H1 (cell line): Measurements from ENCODE around the gene CAST. TPM values are rescaled to one million over a fixed set of nuclear protein-coding genes. Genes with fewer than 3 reads are reported as not detected.

ENCODE experiments used
- CTCF ChIA-PET: fragments of 300-600 bp; sonication (Branson Sonifier 250); formaldehyde crosslinking; loops from one replicate; lab custom pipeline; 2021; ENCODE audit not compliant: partially characterized antibody; lab: Charles Lee
- POLR2A ChIA-PET: fragments of 300-600 bp; sonication (Branson Sonifier 250); formaldehyde crosslinking; loops from one replicate; lab custom pipeline; 2021; ENCODE audit warnings: inconsistent platforms; ENCODE audit not compliant: partially characterized antibody; lab: Charles Lee
- DNase-seq, 2 experiments: peaks; one replicate each; pipeline versions ENCODE4 v3.0.0 to v3.0.0-alpha.2; 2010 to 2022; ENCODE audit warnings: low spot score in 2 of 2, low read depth in 1 of 2, mixed read lengths in 1 of 2
- FAIRE-seq: peaks from 2 replicates; lab custom pipeline; 2011; peaks lifted over from hg19 to GRCh38; lab: Jason Lieb, UNC
- H2AFZ ChIP-seq: 2 replicates; pipeline ENCODE4 v1.8.1; 2012; ENCODE audit warnings: low read length, inconsistent platforms
- H2AK5ac ChIP-seq: 2 replicates; pipeline ENCODE4 v1.6.1; 2013; ENCODE audit warnings: low read depth, low read length
- H2BK120ac ChIP-seq: replicated peaks from 2 replicates; pipeline ENCODE3; 2013; ENCODE audit warnings: low read depth, low read length, inconsistent platforms
- H2BK12ac ChIP-seq: 2 replicates; pipeline ENCODE4 v1.6.1; 2013; ENCODE audit warnings: low read depth, low read length
- H2BK15ac ChIP-seq: 2 replicates; pipeline ENCODE4 v1.6.1; 2013; ENCODE audit warnings: low read length
- H2BK20ac ChIP-seq: 2 replicates; pipeline ENCODE4 v1.6.1; 2013; ENCODE audit warnings: low read length
- H2BK5ac ChIP-seq: 2 replicates; pipeline ENCODE4 v1.6.1; 2013; ENCODE audit warnings: low read depth, low read length
- H3K14ac ChIP-seq: 2 replicates; pipeline ENCODE4 v1.6.1; 2013; ENCODE audit warnings: inconsistent platforms; ENCODE audit not compliant: insufficient read length
- H3K18ac ChIP-seq: 2 replicates; pipeline ENCODE4 v1.6.1; 2013; ENCODE audit warnings: low read length; ENCODE audit errors: extremely low read depth
- H3K23ac ChIP-seq: 2 replicates; pipeline ENCODE4 v1.6.1; 2013; ENCODE audit warnings: inconsistent platforms; ENCODE audit not compliant: insufficient read length
- H3K23me2 ChIP-seq: 2 replicates; pipeline ENCODE4 v1.6.1; 2013; ENCODE audit warnings: low read depth, low read length
- H3K27ac ChIP-seq: 2 replicates; pipeline ENCODE4 v1.6.1; 2011; ENCODE audit warnings: low read depth, low read length, inconsistent platforms
- H3K27me3 ChIP-seq, 4 experiments: replicated peaks in 1 of 4; 1 replicate in 1 of 4; 2 replicates in 3 of 4; pipeline versions ENCODE4 v1.6.1 to v1.8.1; 2011 to 2013; ENCODE audit warnings: low read length in 3 of 4, mild to moderate bottlenecking in 3 of 4, inconsistent platforms in 2 of 4, mixed read lengths in 2 of 4, moderate library complexity in 1 of 4; ENCODE audit not compliant: control insufficient read depth in 3 of 4, insufficient read depth in 3 of 4; ENCODE audit errors: extremely low read depth in 1 of 4
- H3K36me3 ChIP-seq, 4 experiments: 2 replicates each; pipeline versions ENCODE4 v1.6.1 to v1.8.1; 2011 to 2013; ENCODE audit warnings: mild to moderate bottlenecking in 4 of 4, low read length in 3 of 4, moderate library complexity in 2 of 4, control low read depth in 1 of 4, inconsistent platforms in 1 of 4; ENCODE audit not compliant: insufficient read depth in 4 of 4, control insufficient read depth in 2 of 4
- H3K4ac ChIP-seq: replicated peaks from 2 replicates; pipeline ENCODE3; 2013; ENCODE audit warnings: low read length, low read depth, mixed read lengths, inconsistent platforms; ENCODE audit not compliant: insufficient read length
- H3K4me1 ChIP-seq, 4 experiments: replicated peaks in 1 of 4; 1 replicate in 1 of 4; 2 replicates in 3 of 4; pipeline versions ENCODE4 v1.6.1 to v1.8.1; 2011 to 2013; ENCODE audit warnings: low read length in 3 of 4, inconsistent platforms in 2 of 4, mixed read lengths in 1 of 4; ENCODE audit not compliant: insufficient read depth in 4 of 4, control insufficient read depth in 3 of 4
- H3K4me2 ChIP-seq, 2 experiments: 2 replicates each; pipeline versions ENCODE4 v1.6.1 to v1.8.1; 2011 to 2013; ENCODE audit warnings: low read depth in 2 of 2, low read length in 2 of 2, control low read depth in 1 of 2, inconsistent platforms in 1 of 2, mild to moderate bottlenecking in 1 of 2; ENCODE audit not compliant: insufficient read depth in 1 of 2
- H3K4me3 ChIP-seq, 4 experiments: fragments of 200-600, 300-600 bp in 1 of 4; sonication (generic), shearing (Covaris generic), sonication (Bioruptor Twin) in 1 of 4; 2 replicates each; pipeline versions ENCODE4 v1.5.1 to v1.8.1; 2011 to 2016; ENCODE audit warnings: low read length in 4 of 4, low read depth in 3 of 4, control low read depth in 2 of 4, inconsistent platforms in 2 of 4, mild to moderate bottlenecking in 2 of 4, mixed read lengths in 1 of 4, moderate library complexity in 1 of 4; ENCODE audit not compliant: insufficient read depth in 2 of 4; ENCODE audit errors: extremely low read depth in 1 of 4
- H3K56ac ChIP-seq: replicated peaks from 2 replicates; pipeline ENCODE3; 2013; ENCODE audit warnings: low read depth, mild to moderate bottlenecking, mixed read lengths, low read length, inconsistent platforms; ENCODE audit not compliant: insufficient read length
- H3K79me1 ChIP-seq: 2 replicates; pipeline ENCODE4 v1.6.1; 2013; ENCODE audit warnings: low read depth, low read length, control low read depth
- H3K79me2 ChIP-seq, 2 experiments: 2 replicates each; pipeline versions ENCODE4 v1.6.1 to v1.8.1; 2012 to 2013; ENCODE audit warnings: low read length in 2 of 2, mild to moderate bottlenecking in 2 of 2, inconsistent platforms in 1 of 2; ENCODE audit not compliant: insufficient read depth in 2 of 2, control insufficient read depth in 1 of 2
- H3K9ac ChIP-seq, 4 experiments: replicated peaks in 1 of 4; 1 replicate in 1 of 4; 2 replicates in 3 of 4; pipeline versions ENCODE4 v1.6.1 to v1.8.1; 2011 to 2013; ENCODE audit warnings: low read depth in 3 of 4, low read length in 3 of 4, control low read depth in 2 of 4, mild to moderate bottlenecking in 2 of 4, moderate library complexity in 2 of 4, inconsistent platforms in 1 of 4; ENCODE audit errors: extremely low read depth in 1 of 4
- H3K9me3 ChIP-seq, 2 experiments: 2 replicates each; pipeline versions ENCODE4 v1.6.1 to v1.8.1; 2012 to 2013; ENCODE audit warnings: mild to moderate bottlenecking in 2 of 2, moderate library complexity in 2 of 2, control low read depth in 1 of 2, inconsistent platforms in 1 of 2, low read depth in 1 of 2, low read length in 1 of 2, mixed read lengths in 1 of 2; ENCODE audit not compliant: insufficient read depth in 2 of 2
- H4K20me1 ChIP-seq, 2 experiments: replicated peaks in 1 of 2; 2 replicates each; pipeline versions ENCODE3 to v1.8.1; 2011 to 2013; ENCODE audit warnings: inconsistent platforms in 2 of 2, low read length in 2 of 2, mild to moderate bottlenecking in 1 of 2; ENCODE audit not compliant: insufficient read depth in 2 of 2, control insufficient read depth in 1 of 2
- H4K5ac ChIP-seq: 2 replicates; pipeline ENCODE4 v1.6.1; 2013; ENCODE audit warnings: low read length, low read depth, mixed read lengths, inconsistent platforms; ENCODE audit not compliant: insufficient read length
- H4K8ac ChIP-seq: 2 replicates; pipeline ENCODE4 v1.8.0; 2013; ENCODE audit warnings: mild to moderate bottlenecking, moderate library complexity, low read length, inconsistent platforms; ENCODE audit not compliant: insufficient read depth; ENCODE audit errors: extremely low read depth
- H4K91ac ChIP-seq: replicated peaks from 2 replicates; pipeline ENCODE3; 2013; ENCODE audit warnings: low read length, mixed read lengths, inconsistent platforms; ENCODE audit not compliant: insufficient read length
- CTBP2 ChIP-seq: IDR thresholded peaks from 2 replicates; pipeline ENCODE4 v1.7.0; 2011; ENCODE audit warnings: borderline replicate concordance, mild to moderate bottlenecking, moderate library complexity, mixed read lengths, low read length; ENCODE audit not compliant: insufficient read depth, insufficient read length
- POU5F1 ChIP-seq: IDR thresholded peaks from 2 replicates; pipeline ENCODE4 v1.6.1; 2011; ENCODE audit warnings: low read depth, mild to moderate bottlenecking, low read length, moderate library complexity
- RBBP5 ChIP-seq: IDR thresholded peaks from 2 replicates; pipeline ENCODE4 v1.7.1; 2012; ENCODE audit warnings: low read depth, mild to moderate bottlenecking, inconsistent platforms, low read length, moderate library complexity, borderline replicate concordance
- RFX5 ChIP-seq: IDR thresholded peaks from 2 replicates; pipeline ENCODE4 v1.6.1; 2011; ENCODE audit warnings: low read depth, low read length, improper control_type of control experiment, borderline replicate concordance
- RXRA ChIP-seq: IDR thresholded peaks from 2 replicates; pipeline ENCODE4 v1.6.1; 2011; ENCODE audit warnings: low read depth, mild to moderate bottlenecking, low read length, moderate library complexity; ENCODE audit not compliant: insufficient read depth
- SIN3A ChIP-seq, 2 experiments: IDR thresholded peaks in 1 of 2; conservative IDR thresholded peaks in 1 of 2; 2 replicates each; pipeline ENCODE4 v1.6.1; 2011 to 2012; ENCODE audit warnings: low read length in 2 of 2, improper control_type of control experiment in 1 of 2, low read depth in 1 of 2, mild to moderate bottlenecking in 1 of 2
- SIRT6 ChIP-seq: IDR thresholded peaks from one replicate; pipeline ENCODE4 v1.7.1; 2012; ENCODE audit warnings: low read length, inconsistent platforms
- WGBS, 2 experiments: shearing (Covaris generic) in 1 of 2; methylation state at CpG; one replicate each; pipeline versions ENCODE4 v1.1.6 to v1.1.7; 2013 to 2015; ENCODE audit warnings: low lambda C conversion rate in 2 of 2, mixed read lengths in 2 of 2, inconsistent platforms in 1 of 2, low coverage in 1 of 2, missing lambda C conversion rate in 1 of 2; ENCODE audit not compliant: insufficient replicate concordance in 2 of 2, insufficient coverage in 1 of 2, insufficient read length in 1 of 2; ENCODE audit errors: extremely low coverage in 1 of 2, missing lambda C conversion rate in 1 of 2; 5-methylcytosine and 5-hydroxymethylcytosine counted together
- polyA plus RNA-seq, 7 experiments: library from polyadenylated mRNA; depleted of rRNA in 3 of 7; stranded (reverse) in 5 of 7; unstranded in 2 of 7; fragments of >200 nt in 5 of 7; fragments of 200-250 nt in 2 of 7; gene quantifications; 1 replicate in 5 of 7; 2 replicates in 1 of 7; 4 replicates in 1 of 7; pipeline versions ENCODE4 v1.2.1 to v1.2.3, GENCODE V29; 2011 to 2013; ENCODE audit warnings: missing spikeins in 2 of 7, mixed read lengths in 2 of 7
- total RNA-seq: library from RNA; stranded (reverse); fragmentation: NEBNext Ultra II Directional; extraction: Animal tissue kit (Norgen Biotek cat#: 25700); gene quantifications from 2 replicates; pipeline ENCODE4 v1.2.1, GENCODE V29; 2021
- TF ChIP-seq, protein P1 (sequence below): IDR thresholded peaks from 2 replicates; pipeline ENCODE4 v1.6.1; 2011; ENCODE audit warnings: low read length, improper control_type of control experiment

Gene CAST
- total and polyA plus RNA-seq, 2 of the 8 experiments (the other 6 are each of a cell fraction or from before 2014, with no cell fraction given), result 9.0 to 48.2 TPM

GRCh38 chr5:96662725-96663518 lies 746 bp downstream of the CAST start:
- no peak overlapping the region for H2BK120ac ChIP-seq
- H4K5ac ChIP-seq, result no peak overlapping the region
- peak overlapping the region; percentile 92; the same call in 1 of the 2 replicates for H2AFZ ChIP-seq
- H3K79me2 ChIP-seq, result no peaks in the 10 kb centered on the region
- H3K23ac ChIP-seq, result no peak overlapping the region
- H3K4ac ChIP-seq, result no peak overlapping the region
- H3K9ac ChIP-seq, result peak overlapping the region in 3 of 4 experiments; percentile 31 to 57 (median 45); a peak in 4 of 7 replicates
- WGBS, 2 experiments, result 2% methylated on average over 38 of the region's 60 CpGs; no CpG with 5 or more reads in 1 of the 2 experiments
- no peak overlapping the region for H2BK15ac ChIP-seq
- H3K79me1 ChIP-seq, result no peaks in the 10 kb centered on the region
- no peak overlapping the region for H2BK20ac ChIP-seq
- H2AK5ac ChIP-seq, result no peak overlapping the region
- H4K8ac ChIP-seq, result peak overlapping the region; percentile 69; the same call in 1 of the 2 replicates
- 0 out of 2 replicates have a peak overlapping the region, but pooled peaks have one; percentile 26 for H2BK5ac ChIP-seq
- no peak overlapping the region for H3K27ac ChIP-seq
- ChIA-PET CTCF (interaction anchor here (0.7 to 3.2 kb wide), 4 partner anchors 11 to 49 kb away, joined by 3 to 15 read pairs (median 6); no protein-coding TSS in a partner anchor), POLR2A (interaction anchor here (0.9 to 1.8 kb wide), 5 partner anchors 8 to 145 kb away, joined by 3 to 6 read pairs (median 4); partner anchors contain the start of gene ERAP1)
- H3K4me2 ChIP-seq, result peak overlapping the region; percentile 77 to 97
- H3K56ac ChIP-seq, result no peak overlapping the region
- H3K23me2 ChIP-seq, result peaks cover 18% of the 10 kb centered on the region
- H3K9me3 ChIP-seq, result no peaks in the 10 kb centered on the region
- H3K4me3 ChIP-seq, result peak overlapping the region; percentile 79 to 92 (median 86)
- H3K27me3 ChIP-seq, result peaks cover 2 to 8% (median 6%) of the 10 kb centered on the region in 4 experiments; a peak in 4 of 7 replicates
- peaks cover 0 to 2% (median under 1%) of the 10 kb centered on the region in 4 experiments; a peak in 2 of 7 replicates for H3K4me1 ChIP-seq
- peak in 1 of 2 experiments; percentile 95 for DNase-seq
- H3K18ac ChIP-seq, result peak overlapping the region; percentile 3; the same call in 1 of the 2 replicates
- no peak overlapping the region for H3K14ac ChIP-seq
- H2BK12ac ChIP-seq, result peak overlapping the region; percentile 61; the same call in 1 of the 2 replicates
- H4K91ac ChIP-seq, result no peak overlapping the region
- FAIRE-seq, result no peak
- H3K36me3 ChIP-seq, result no peaks in the 10 kb centered on the region
- H4K20me1 ChIP-seq, result peaks cover 0 to 7% of the 10 kb centered on the region in 2 experiments
- TF ChIP-seq CTBP2, result no peak
- no peak for TF ChIP-seq POU5F1
- no peak for TF ChIP-seq RFX5
- TF ChIP-seq SIN3A (conservative IDR thresholded peaks at IDR 0.05 in 1 of 2, IDR thresholded peaks at IDR 0.05 in 1 of 2; ENCODE audit: low read depth in 1 of 2, low read length in 2 of 2), result peak in 1 of 2 experiments; percentile 90; a peak in 2 of 4 replicates
- TF ChIP-seq, protein P1, sequence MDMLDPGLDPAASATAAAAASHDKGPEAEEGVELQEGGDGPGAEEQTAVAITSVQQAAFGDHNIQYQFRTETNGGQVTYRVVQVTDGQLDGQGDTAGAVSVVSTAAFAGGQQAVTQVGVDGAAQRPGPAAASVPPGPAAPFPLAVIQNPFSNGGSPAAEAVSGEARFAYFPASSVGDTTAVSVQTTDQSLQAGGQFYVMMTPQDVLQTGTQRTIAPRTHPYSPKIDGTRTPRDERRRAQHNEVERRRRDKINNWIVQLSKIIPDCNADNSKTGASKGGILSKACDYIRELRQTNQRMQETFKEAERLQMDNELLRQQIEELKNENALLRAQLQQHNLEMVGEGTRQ, result no peak
- TF ChIP-seq RXRA, result no peak
- TF ChIP-seq RBBP5, result peak; percentile 45
- no peak for TF ChIP-seq SIRT6
